ENCODE results near the gene NOL4L. TPM values are rescaled to one million over a fixed set of nuclear protein-coding genes. Genes with fewer than 3 reads are reported as not detected.

NOL4L gene
- total RNA-seq, 4 donors from 2014 or later: 45.6 to 105 (median 85.9) TPM

DNA sequence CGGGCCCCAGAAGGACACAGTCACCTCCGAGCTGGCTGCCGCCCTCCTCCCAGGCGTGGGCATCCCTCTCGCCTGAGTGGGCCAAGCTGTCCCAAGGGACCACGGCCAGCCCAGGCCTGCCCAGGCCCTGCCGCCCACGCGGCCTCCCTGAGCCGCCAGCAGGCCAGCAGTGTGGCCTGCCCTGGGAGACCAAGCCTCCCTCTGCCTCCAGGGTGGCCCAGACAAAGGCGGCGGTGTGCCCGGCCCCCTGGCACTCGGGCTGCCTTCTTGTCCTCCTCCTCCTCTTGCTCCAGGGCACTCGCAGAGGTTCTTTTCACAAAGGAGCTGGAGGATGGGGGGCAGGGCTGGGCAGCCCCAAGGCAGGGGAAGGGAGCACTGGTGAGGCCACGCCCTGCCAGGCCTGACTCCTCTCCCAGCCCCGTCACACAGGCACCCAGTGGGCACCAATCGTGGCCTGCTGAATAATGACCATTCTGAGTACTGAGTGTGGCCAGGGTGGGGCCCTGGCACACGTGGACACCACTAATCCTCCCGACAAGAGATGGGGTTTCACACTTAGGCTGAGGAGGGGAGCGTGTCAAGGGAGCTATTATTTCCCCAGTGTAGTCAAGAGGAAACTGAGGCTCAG, 25.3 kb downstream of the NOL4L start:
- Histone ChIP-seq H3K4me3 (no peak overlapping the region), H3K4me1 (no peaks in the 10 kb centered on the region), H3K27me3 (no peaks in the 10 kb centered on the region), H3K27ac (no peak overlapping the region), H3K36me3 (no peaks in the 10 kb centered on the region), H3K9me3 (no peaks in the 10 kb centered on the region)
- intact Hi-C loops (cut with DNase I; ENCODE audit: low total_unique reads) (no loop called here), in situ Hi-C loops (cut with MboI; ENCODE audit: low pct_ligation_motif_present in 1 of 4, low pct_unique_long_range_greater_than_20kb in 1 of 4, low sequenced_read_pairs in 3 of 4) (no loop called here)
- 72% methylated on average over 9 of the region's 21 CpGs; no CpG with 5 or more reads in 1 of the 2 donors for WGBS, 2 donors (ENCODE audit: low coverage in 1 of 2)
- TF ChIP-seq POLR2AphosphoS5 (IDR thresholded peaks at IDR 0.05) (no peak), EP300 (IDR thresholded peaks at IDR 0.05; ENCODE audit: low read depth) (no peak), POLR2A (IDR thresholded peaks at IDR 0.05) (no peak)
- TF ChIP-seq, protein P1, sequence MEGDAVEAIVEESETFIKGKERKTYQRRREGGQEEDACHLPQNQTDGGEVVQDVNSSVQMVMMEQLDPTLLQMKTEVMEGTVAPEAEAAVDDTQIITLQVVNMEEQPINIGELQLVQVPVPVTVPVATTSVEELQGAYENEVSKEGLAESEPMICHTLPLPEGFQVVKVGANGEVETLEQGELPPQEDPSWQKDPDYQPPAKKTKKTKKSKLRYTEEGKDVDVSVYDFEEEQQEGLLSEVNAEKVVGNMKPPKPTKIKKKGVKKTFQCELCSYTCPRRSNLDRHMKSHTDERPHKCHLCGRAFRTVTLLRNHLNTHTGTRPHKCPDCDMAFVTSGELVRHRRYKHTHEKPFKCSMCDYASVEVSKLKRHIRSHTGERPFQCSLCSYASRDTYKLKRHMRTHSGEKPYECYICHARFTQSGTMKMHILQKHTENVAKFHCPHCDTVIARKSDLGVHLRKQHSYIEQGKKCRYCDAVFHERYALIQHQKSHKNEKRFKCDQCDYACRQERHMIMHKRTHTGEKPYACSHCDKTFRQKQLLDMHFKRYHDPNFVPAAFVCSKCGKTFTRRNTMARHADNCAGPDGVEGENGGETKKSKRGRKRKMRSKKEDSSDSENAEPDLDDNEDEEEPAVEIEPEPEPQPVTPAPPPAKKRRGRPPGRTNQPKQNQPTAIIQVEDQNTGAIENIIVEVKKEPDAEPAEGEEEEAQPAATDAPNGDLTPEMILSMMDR (IDR thresholded peaks at IDR 0.05): no peak
- no peak for DNase-seq

DNA sequence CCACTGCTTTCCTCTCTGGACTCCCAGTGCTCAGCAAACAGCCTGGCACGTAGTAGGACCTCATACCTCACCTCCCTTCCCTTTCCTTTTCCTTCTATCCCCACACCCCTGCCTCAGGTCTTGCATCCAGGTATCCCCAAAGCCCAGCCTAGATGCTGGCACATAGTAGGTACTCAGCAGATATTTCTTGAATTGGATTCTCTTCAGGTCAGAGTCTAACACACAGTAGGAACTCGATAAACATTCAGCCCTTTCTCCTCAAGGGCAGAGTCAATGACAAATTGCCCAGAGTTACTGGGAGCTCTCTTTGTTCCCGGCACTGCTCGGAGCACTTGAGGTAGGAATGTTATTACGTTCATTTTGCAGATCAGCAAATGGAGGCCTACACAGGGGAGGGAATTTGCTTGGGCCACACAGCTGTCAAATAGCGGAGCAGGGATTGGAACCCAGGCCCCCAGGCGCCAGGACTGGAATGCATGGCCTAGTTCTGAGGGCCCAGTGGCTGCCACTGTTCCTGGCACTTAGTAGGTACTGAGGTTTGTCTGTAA, 25.9 kb downstream of the NOL4L start:
- Histone ChIP-seq H3K4me3 (no peak overlapping the region), H3K27me3 (no peaks in the 10 kb centered on the region), H3K36me3 (no peaks in the 10 kb centered on the region), H3K4me1 (no peaks in the 10 kb centered on the region), H3K27ac (no peak overlapping the region), H3K9me3 (no peaks in the 10 kb centered on the region)
- no peak for DNase-seq
- in situ Hi-C loops (cut with MboI; ENCODE audit: low pct_ligation_motif_present in 1 of 4, low pct_unique_long_range_greater_than_20kb in 1 of 4, low sequenced_read_pairs in 3 of 4) (no loop called here), intact Hi-C loops (cut with DNase I; ENCODE audit: low total_unique reads) (no loop called here)
- 56 to 81% methylated on average over 2 to 7 of the region's 7 CpGs for WGBS, 2 donors (ENCODE audit: low coverage in 1 of 2)
- no peak for TF ChIP-seq POLR2A (IDR thresholded peaks at IDR 0.05)
- TF ChIP-seq, protein P1 (IDR thresholded peaks at IDR 0.05): no peak

DNA sequence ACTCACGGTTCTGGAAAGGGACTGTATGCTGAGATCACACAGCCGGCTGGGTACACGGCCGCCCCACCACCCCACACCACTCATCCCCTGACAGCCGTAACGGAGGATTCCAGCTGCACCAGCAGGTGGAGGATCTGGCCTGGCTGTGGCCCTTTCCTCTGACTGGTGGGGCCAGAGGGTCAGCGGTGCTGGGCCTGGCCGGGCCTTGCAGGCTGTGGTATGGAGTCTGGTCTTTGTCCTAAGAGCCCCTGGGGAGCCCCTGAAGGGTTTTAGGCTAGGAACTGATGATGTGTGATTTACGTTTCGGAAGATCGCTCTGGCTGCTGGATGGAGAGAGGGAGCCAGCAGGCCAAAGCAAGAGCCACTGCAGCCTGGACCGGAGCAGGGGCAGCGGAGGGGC, 26.6 kb downstream of the NOL4L start:
- TF ChIP-seq EP300 (IDR thresholded peaks at IDR 0.05; ENCODE audit: low read depth) (no peak), POLR2AphosphoS5 (IDR thresholded peaks at IDR 0.05) (no peak), POLR2A (IDR thresholded peaks at IDR 0.05) (no peak)
- TF ChIP-seq, protein P1 (IDR thresholded peaks at IDR 0.05): no peak
- Histone ChIP-seq H3K27me3 (no peaks in the 10 kb centered on the region), H3K36me3 (no peaks in the 10 kb centered on the region), H3K27ac (no peak overlapping the region), H3K4me3 (no peak overlapping the region), H3K9me3 (no peaks in the 10 kb centered on the region), H3K4me1 (no peaks in the 10 kb centered on the region)
- no peak for DNase-seq
- WGBS, 2 donors (ENCODE audit: low coverage in 1 of 2): 80% methylated on average over 13 of the region's 13 CpGs; no CpG with 5 or more reads in 1 of the 2 donors
- in situ Hi-C loops (cut with MboI; ENCODE audit: low pct_ligation_motif_present in 1 of 4, low pct_unique_long_range_greater_than_20kb in 1 of 4, low sequenced_read_pairs in 3 of 4) (no loop called here), intact Hi-C loops (cut with DNase I; ENCODE audit: low total_unique reads) (no loop called here)

DNA sequence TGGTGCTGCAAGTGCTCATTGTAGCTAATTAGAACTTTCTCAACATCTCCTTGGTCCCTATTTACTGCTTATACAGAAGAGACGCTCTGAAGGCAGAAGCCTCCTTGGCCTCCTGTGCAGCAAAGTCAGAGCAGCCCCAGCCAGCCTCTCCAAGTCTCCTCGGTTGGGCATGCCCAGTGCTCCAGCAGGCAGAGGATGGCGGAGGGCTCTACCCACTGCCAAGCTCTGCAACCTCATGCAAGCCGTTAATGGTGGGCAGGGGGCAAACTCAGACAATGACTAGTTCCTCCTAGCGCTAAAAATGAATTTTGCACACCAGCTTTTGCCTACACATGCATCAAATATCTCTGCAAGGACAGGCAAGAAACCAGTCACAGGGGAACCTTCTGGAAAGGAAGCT, 27.8 kb downstream of the NOL4L start:
- DNase-seq: no peak
- WGBS, 2 donors (ENCODE audit: low coverage in 1 of 2): 71 to 89% methylated on average over 3 to 5 of the region's 5 CpGs
- Histone ChIP-seq H3K9me3 (no peaks in the 10 kb centered on the region), H3K27me3 (no peaks in the 10 kb centered on the region), H3K36me3 (no peaks in the 10 kb centered on the region), H3K4me3 (no peak overlapping the region), H3K27ac (no peak overlapping the region), H3K4me1 (no peaks in the 10 kb centered on the region)
- intact Hi-C loops (cut with DNase I; ENCODE audit: low total_unique reads): no loop called here
- in situ Hi-C loops (cut with MboI; ENCODE audit: low pct_ligation_motif_present in 1 of 4, low pct_unique_long_range_greater_than_20kb in 1 of 4, low sequenced_read_pairs in 3 of 4): no loop called here
- no peak for TF ChIP-seq EP300 (IDR thresholded peaks at IDR 0.05; ENCODE audit: low read depth)
- TF ChIP-seq, protein P1 (IDR thresholded peaks at IDR 0.05): no peak
- no peak for TF ChIP-seq POLR2A (IDR thresholded peaks at IDR 0.05)
- no peak for TF ChIP-seq POLR2AphosphoS5 (IDR thresholded peaks at IDR 0.05)
